ENCODE data around the gene PRMT7. TPM values are rescaled to one million over a fixed set of nuclear protein-coding genes. Genes with fewer than 3 reads are reported as not detected.

Gene PRMT7
- total RNA-seq, 6 donors from 2014 or later, result 26.9 to 166 (median 38.8) TPM

DNA sequence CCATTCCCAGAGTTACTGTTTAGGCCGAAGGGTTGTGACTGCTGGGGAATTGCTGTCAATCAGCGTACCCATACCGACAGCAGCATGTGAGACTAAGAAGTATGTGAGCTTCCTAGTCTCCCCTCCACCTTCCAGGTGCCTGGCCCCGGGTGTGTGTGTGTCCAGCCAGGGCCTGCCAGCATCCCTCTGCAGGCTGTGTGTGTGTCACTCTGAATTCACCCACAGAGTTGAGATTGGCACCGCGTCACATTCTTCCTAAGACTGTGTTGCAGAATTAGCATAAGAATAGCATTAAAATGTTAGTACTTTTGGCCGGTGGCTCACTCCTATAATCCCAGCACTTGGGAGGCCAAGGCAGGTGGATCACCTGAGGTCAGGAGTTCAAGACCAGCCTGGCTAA lies 31.8 kb downstream of the PRMT7 start:
- no peak overlapping the region for H3K27ac ChIP-seq
- no peak overlapping the region for H3K4me3 ChIP-seq
- no peaks in the 10 kb centered on the region for H3K9me3 ChIP-seq
- 92 to 95% methylated on average over 6 to 7 of the region's 7 CpGs for WGBS, 2 donors
- ATAC-seq (ENCODE audit: low FRiP score in 2 of 2) (no peak), DNase-seq (no peak)
- no peaks in the 10 kb centered on the region for H3K4me1 ChIP-seq
- no peaks in the 10 kb centered on the region for H3K27me3 ChIP-seq
- peaks cover 12 to 92% (median 70%) of the 10 kb centered on the region in 4 donors for H3K36me3 ChIP-seq
- TF ChIP-seq POLR2AphosphoS5 (IDR thresholded peaks at IDR 0.05), result no peak
- no peak for TF ChIP-seq POLR2A (IDR thresholded peaks at IDR 0.05)
- TF ChIP-seq EP300 (IDR thresholded peaks at IDR 0.05), result no peak
- TF ChIP-seq, protein P1, sequence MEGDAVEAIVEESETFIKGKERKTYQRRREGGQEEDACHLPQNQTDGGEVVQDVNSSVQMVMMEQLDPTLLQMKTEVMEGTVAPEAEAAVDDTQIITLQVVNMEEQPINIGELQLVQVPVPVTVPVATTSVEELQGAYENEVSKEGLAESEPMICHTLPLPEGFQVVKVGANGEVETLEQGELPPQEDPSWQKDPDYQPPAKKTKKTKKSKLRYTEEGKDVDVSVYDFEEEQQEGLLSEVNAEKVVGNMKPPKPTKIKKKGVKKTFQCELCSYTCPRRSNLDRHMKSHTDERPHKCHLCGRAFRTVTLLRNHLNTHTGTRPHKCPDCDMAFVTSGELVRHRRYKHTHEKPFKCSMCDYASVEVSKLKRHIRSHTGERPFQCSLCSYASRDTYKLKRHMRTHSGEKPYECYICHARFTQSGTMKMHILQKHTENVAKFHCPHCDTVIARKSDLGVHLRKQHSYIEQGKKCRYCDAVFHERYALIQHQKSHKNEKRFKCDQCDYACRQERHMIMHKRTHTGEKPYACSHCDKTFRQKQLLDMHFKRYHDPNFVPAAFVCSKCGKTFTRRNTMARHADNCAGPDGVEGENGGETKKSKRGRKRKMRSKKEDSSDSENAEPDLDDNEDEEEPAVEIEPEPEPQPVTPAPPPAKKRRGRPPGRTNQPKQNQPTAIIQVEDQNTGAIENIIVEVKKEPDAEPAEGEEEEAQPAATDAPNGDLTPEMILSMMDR (IDR thresholded peaks at IDR 0.05), result no peak

DNA sequence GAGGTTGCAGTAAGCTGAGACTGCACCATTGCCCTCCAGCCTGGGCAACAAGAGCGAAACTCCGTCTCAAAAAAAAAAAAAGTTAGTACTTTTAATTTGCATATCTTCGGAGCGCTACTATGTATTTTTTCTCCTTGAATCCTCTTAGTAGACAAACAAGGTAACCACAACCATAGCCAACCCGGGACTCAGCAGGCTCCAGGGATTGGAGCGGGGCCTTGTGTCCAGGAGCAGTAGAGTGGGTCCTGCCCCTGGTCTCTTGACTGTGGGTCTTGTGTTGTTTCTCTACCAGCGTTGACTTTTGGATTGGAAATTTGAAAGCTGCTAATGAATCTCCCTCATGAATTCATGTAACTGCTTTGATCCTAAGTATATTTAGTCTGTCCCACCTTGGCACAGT lies 32.3 kb downstream of the PRMT7 start:
- Histone ChIP-seq H3K9me3 (no peaks in the 10 kb centered on the region), H3K4me1 (no peaks in the 10 kb centered on the region), H3K27ac (no peak overlapping the region), H3K4me3 (no peak overlapping the region), H3K27me3 (no peaks in the 10 kb centered on the region), H3K36me3 (peaks cover 12 to 92% (median 72%) of the 10 kb centered on the region in 4 donors)
- DNase-seq, result no peak
- WGBS, 2 donors, result 97% methylated on average over 7 of the region's 7 CpGs
- TF ChIP-seq POLR2A (IDR thresholded peaks at IDR 0.05) (no peak), POLR2AphosphoS5 (IDR thresholded peaks at IDR 0.05) (no peak), EP300 (IDR thresholded peaks at IDR 0.05) (no peak)
- TF ChIP-seq, protein P1 (IDR thresholded peaks at IDR 0.05), result no peak
- ATAC-seq (ENCODE audit: low FRiP score in 2 of 2), result no peak

DNA sequence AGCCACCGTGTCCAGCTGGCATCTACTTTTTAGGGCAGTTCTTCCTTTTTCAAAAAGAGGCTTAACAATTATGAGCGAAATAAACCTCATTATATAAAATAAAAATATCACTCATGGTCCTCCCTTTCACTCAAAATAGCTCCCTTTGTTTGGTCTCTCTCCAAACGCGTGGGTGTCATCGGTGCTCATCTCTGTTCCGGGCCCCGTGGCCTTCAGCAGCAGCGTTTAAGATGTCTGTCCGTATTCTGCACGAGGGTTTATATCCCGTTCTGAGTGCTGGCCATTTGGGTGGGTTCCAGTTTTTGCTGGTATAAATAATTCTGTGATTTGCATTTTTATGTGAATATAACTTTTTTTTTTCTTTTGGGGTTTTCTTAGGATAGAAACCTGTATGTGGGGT lies 33.4 kb downstream of the PRMT7 start:
- Histone ChIP-seq H3K4me1 (no peaks in the 10 kb centered on the region), H3K9me3 (no peaks in the 10 kb centered on the region), H3K27ac (no peak overlapping the region), H3K36me3 (peaks cover 10 to 92% (median 70%) of the 10 kb centered on the region in 4 donors), H3K4me3 (no peak overlapping the region), H3K27me3 (no peaks in the 10 kb centered on the region)
- WGBS, 2 donors, result 92 to 97% methylated on average over 11 of the region's 11 CpGs
- DNase-seq (no peak), ATAC-seq (ENCODE audit: low FRiP score in 2 of 2) (no peak)
- TF ChIP-seq, protein P1 (IDR thresholded peaks at IDR 0.05), result no peak
- no peak for TF ChIP-seq POLR2A (IDR thresholded peaks at IDR 0.05)
- TF ChIP-seq POLR2AphosphoS5 (IDR thresholded peaks at IDR 0.05), result no peak
- no peak for TF ChIP-seq EP300 (IDR thresholded peaks at IDR 0.05)

DNA sequence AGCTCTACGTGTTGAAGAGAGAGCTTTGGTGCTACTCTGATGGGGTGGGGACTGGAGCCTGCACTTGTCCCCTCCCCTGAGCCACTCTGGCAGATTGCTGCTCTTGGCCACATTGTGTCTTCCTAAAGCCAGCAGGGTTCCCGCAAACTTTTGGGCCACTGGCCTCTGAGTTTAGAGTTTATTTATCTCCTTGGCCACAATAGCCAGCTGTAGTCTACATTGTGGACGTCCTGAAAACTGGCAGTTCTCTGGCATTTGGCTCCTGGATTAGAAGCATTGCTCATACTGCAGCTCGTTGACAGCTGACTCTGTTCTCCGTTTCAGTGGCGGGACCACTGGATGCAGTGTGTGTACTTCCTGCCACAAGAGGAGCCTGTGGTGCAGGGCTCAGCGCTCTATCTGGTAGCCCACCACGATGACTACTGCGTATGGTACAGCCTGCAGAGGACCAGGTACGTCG lies 34.6 kb downstream of the PRMT7 start:
- Histone ChIP-seq H3K27me3 (no peaks in the 10 kb centered on the region), H3K4me1 (no peaks in the 10 kb centered on the region), H3K36me3 (peaks cover 10 to 91% (median 66%) of the 10 kb centered on the region in 4 donors), H3K4me3 (no peak overlapping the region), H3K9me3 (no peaks in the 10 kb centered on the region), H3K27ac (no peak overlapping the region)
- TF ChIP-seq EP300 (IDR thresholded peaks at IDR 0.05) (no peak), POLR2AphosphoS5 (IDR thresholded peaks at IDR 0.05) (no peak), POLR2A (IDR thresholded peaks at IDR 0.05) (no peak)
- TF ChIP-seq, protein P1 (IDR thresholded peaks at IDR 0.05), result no peak
- 87 to 88% methylated on average over 6 to 11 of the region's 11 CpGs for whole genome bisulfite sequencing, 2 donors
- ATAC-seq (ENCODE audit: low FRiP score in 2 of 2) (peak in 1 of 2 donors; percentile 15), DNase-seq (no peak)

DNA sequence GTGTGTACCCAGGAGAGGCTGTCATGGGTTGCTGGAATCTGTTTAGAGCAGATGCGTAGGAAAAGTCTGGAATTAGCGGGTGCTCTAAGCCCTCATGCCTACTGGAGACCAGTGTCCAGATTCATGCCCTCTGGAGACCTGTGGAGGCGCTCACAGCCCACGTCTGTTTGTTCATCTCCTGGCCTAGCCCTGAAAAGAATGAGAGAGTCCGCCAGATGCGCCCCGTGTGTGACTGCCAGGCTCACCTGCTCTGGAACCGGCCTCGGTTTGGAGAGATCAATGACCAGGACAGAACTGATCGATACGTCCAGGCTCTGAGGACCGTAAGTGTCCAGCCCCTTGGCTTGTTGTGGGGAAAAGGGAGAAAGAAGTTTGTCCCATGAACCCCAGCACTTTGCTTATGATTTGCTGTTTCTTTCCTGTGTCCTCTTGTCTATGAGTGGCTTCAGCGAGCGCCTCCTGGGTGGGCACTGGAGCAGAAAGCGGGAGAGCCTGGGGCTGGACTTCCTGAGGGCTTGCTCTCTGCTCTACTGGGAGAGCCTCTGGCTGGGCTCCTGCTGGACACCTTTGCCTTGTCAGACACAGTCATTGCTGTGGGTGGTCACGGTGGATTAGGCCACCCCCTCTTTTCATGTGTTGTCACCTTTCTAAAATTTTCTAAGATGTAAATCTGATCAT lies 35.3 kb downstream of the PRMT7 start:
- Histone ChIP-seq H3K4me1 (no peaks in the 10 kb centered on the region), H3K4me3 (no peak overlapping the region), H3K9me3 (no peaks in the 10 kb centered on the region), H3K27me3 (no peaks in the 10 kb centered on the region), H3K27ac (no peak overlapping the region), H3K36me3 (peaks cover 13 to 90% (median 64%) of the 10 kb centered on the region in 4 donors)
- no peak for ATAC-seq (ENCODE audit: low FRiP score in 2 of 2)
- TF ChIP-seq POLR2AphosphoS5 (IDR thresholded peaks at IDR 0.05) (no peak), EP300 (IDR thresholded peaks at IDR 0.05) (no peak), POLR2A (IDR thresholded peaks at IDR 0.05) (no peak)
- TF ChIP-seq, protein P1 (IDR thresholded peaks at IDR 0.05), result no peak
- DNase-seq, result no peak
- 95 to 96% methylated on average over 15 to 16 of the region's 16 CpGs for WGBS, 2 donors

All from upper lobe of left lung (tissue), 6 donors.